SK-N-SH (cell line): ENCODE results near the gene COIL.

Experiments
- CHD2 ChIP-seq: fragments of 150-350 bp; IDR thresholded peaks from 2 replicates; pipeline ENCODE4 v1.6.1; 2018; ENCODE audit warnings: low read length; ENCODE audit not compliant: partially characterized antibody
- CTCF ChIP-seq: fragments of 200-600 bp; sonication (generic); IDR thresholded peaks from 2 replicates; pipeline ENCODE4 v1.6.1; 2017; ENCODE audit warnings: antibody characterized with exemption, mild to moderate bottlenecking, moderate library complexity
- EP300 ChIP-seq, 2 experiments: IDR thresholded peaks; 2 replicates each; pipeline versions ENCODE4 v1.4.0 to v1.6.1; 2012; ENCODE audit warnings: borderline replicate concordance in 1 of 2, low read depth in 1 of 2, low read length in 1 of 2
- FOSL2 ChIP-seq: IDR thresholded peaks from 2 replicates; pipeline ENCODE4 v1.4.0; 2012; ENCODE audit warnings: low read depth, mild to moderate bottlenecking, moderate library complexity, borderline replicate concordance
- MAX ChIP-seq: IDR thresholded peaks from 2 replicates; pipeline ENCODE4 v1.4.0; 2012; ENCODE audit warnings: low read depth
- RAD21 ChIP-seq: IDR thresholded peaks from 2 replicates; pipeline ENCODE4 v1.6.1; 2012; ENCODE audit warnings: mild to moderate bottlenecking, low read length

GRCh38 chr17:56909742-56910508 is 50.9 kb downstream of the COIL start:
- no peak for TF ChIP-seq FOSL2
- no peak for TF ChIP-seq EP300 (IDR thresholded peaks at IDR 0.05; ENCODE audit: borderline replicate concordance in 1 of 2, low read depth in 1 of 2, low read length in 1 of 2)
- TF ChIP-seq CTCF, result no peak
- TF ChIP-seq RAD21, result no peak
- TF ChIP-seq MAX, result no peak
- TF ChIP-seq CHD2, result no peak
